Activated T-cell treated with anti-CD3 and anti-CD28 coated beads, Interleukin-2, amount 50 U/mL, for 72 hours (primary cell): ENCODE results near the gene RABGAP1L. TPM values are rescaled to one million over a fixed set of nuclear protein-coding genes. Genes with fewer than 3 reads are reported as not detected.
A peak's percentile ranks its signal among the peaks of the same experiment; 100 is the strongest.
"Not testable (repeated sequence)": the region's sequence is repeated elsewhere in the genome, so short reads cannot be mapped to it uniquely, and the experiment has no call there.

Experiments
- ATAC-seq, 2 donors: fragments of 150-1000 bp; cut with Tn5 transposase; replicated peaks in 1 of 2; 2 replicates each; pipeline ENCODE4 v1.10.0; 2021; ENCODE audit warnings: moderate library complexity in 2 of 2, mild to moderate bottlenecking in 1 of 2
- DNase-seq, 2 donors: peaks; one replicate each; pipeline ENCODE4 v3.0.0; 2021 to 2022; ENCODE audit warnings: mixed read lengths in 1 of 2
- H3K27ac Mint-ChIP-seq: one replicate; pipeline ENCODE4 v1.8.0; 2022; ENCODE audit warnings: mild to moderate bottlenecking, moderate library complexity, mixed read lengths
- H3K27me3 Mint-ChIP-seq: one replicate; pipeline ENCODE4 v1.8.0; 2022; ENCODE audit warnings: low read depth, mixed read lengths
- H3K36me3 Mint-ChIP-seq, 2 donors: one replicate each; pipeline ENCODE4 v1.8.0; 2022; ENCODE audit warnings: mixed read lengths in 2 of 2, mild to moderate bottlenecking in 1 of 2; ENCODE audit not compliant: insufficient read depth in 2 of 2
- H3K4me1 Mint-ChIP-seq: one replicate; pipeline ENCODE4 v1.8.0; 2022; ENCODE audit warnings: low read depth, mixed read lengths
- H3K4me3 Mint-ChIP-seq, 2 donors: one replicate each; pipeline ENCODE4 v1.8.0; 2022; ENCODE audit warnings: mild to moderate bottlenecking in 2 of 2, mixed read lengths in 2 of 2, moderate library complexity in 2 of 2
- H3K9me3 Mint-ChIP-seq, 2 donors: one replicate each; pipeline ENCODE4 v1.8.0; 2022; ENCODE audit warnings: mixed read lengths in 2 of 2
- total RNA-seq, 2 donors: library from RNA; stranded (reverse); gene quantifications; one replicate each; pipeline ENCODE4 v1.2.3, GENCODE V29; 2022

RABGAP1L gene
- total RNA-seq, 2 donors from 2014 or later, result 36.7 to 42.0 TPM

GRCh38 chr1:174314433-174314832 lies 155.1 kb downstream of the RABGAP1L start:
- H3K9me3 Mint-ChIP-seq, result peaks cover 15 to 35% of the 10 kb centered on the region in 2 donors
- H3K4me1 Mint-ChIP-seq, result no peaks in the 10 kb centered on the region
- no peak overlapping the region for H3K4me3 Mint-ChIP-seq
- DNase-seq (no peak), ATAC-seq (no peak)
- peaks cover 45 to 57% of the 10 kb centered on the region in 2 donors for H3K36me3 Mint-ChIP-seq
- no peaks in the 10 kb centered on the region for H3K27me3 Mint-ChIP-seq
- H3K27ac Mint-ChIP-seq, result peak overlapping the region; percentile 70

GRCh38 chr1:174315239-174315638 lies 155.9 kb downstream of the RABGAP1L start:
- Mint-ChIP-seq H3K36me3 (peaks cover 46 to 56% of the 10 kb centered on the region in 2 donors), H3K9me3 (peaks cover 15 to 37% of the 10 kb centered on the region in 2 donors), H3K4me1 (no peaks in the 10 kb centered on the region), H3K4me3 (no peak overlapping the region), H3K27ac (no peak overlapping the region), H3K27me3 (no peaks in the 10 kb centered on the region)
- no peak for DNase-seq
- no peak for ATAC-seq

DNA sequence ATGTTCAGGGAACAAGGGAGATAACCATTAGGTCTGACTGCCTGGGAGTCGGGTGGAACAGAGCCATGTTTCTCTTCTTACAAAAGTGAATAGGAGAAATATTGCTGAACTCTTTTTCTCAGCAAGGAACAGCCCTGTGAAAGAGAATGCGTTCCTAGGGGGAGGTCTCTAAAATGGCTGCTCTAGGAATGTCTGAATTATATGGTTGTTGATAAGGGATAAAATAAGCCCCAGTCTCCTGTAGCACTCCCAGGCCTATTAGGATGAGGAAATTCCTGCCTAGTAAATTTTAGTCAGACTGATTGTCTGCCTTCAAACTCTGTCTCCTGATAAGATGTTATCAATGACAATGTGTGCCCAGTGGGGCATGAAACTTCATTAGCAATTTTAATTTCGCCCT lies 161.6 kb downstream of the RABGAP1L start:
- not testable (repeated sequence) for H3K4me1 Mint-ChIP-seq, ATAC-seq, H3K27me3 Mint-ChIP-seq, H3K4me3 Mint-ChIP-seq, DNase-seq, H3K27ac Mint-ChIP-seq
- H3K9me3 Mint-ChIP-seq, result peaks cover 12 to 24% of the 10 kb centered on the region in 2 donors
- peaks cover 35 to 50% of the 10 kb centered on the region in 2 donors for H3K36me3 Mint-ChIP-seq

GRCh38 chr1:174322202-174322862 lies 163.0 kb downstream of the RABGAP1L start:
- no peak overlapping the region for H3K4me3 Mint-ChIP-seq
- no peaks in the 10 kb centered on the region for H3K27me3 Mint-ChIP-seq
- DNase-seq (no peak), ATAC-seq (no peak)
- no peak overlapping the region for H3K27ac Mint-ChIP-seq
- H3K9me3 Mint-ChIP-seq, result peaks cover 12 to 31% of the 10 kb centered on the region in 2 donors
- no peaks in the 10 kb centered on the region for H3K4me1 Mint-ChIP-seq
- peaks cover 38 to 53% of the 10 kb centered on the region in 2 donors for H3K36me3 Mint-ChIP-seq

- ATAC-seq, result no peak
- H3K27ac Mint-ChIP-seq, result peak overlapping the region; percentile 24
- no peak for DNase-seq
- H3K4me3 Mint-ChIP-seq, result no peak overlapping the region
- H3K36me3 Mint-ChIP-seq, result peaks cover 31 to 49% of the 10 kb centered on the region in 2 donors
- H3K9me3 Mint-ChIP-seq, result peaks cover 12 to 26% of the 10 kb centered on the region in 2 donors
- no peaks in the 10 kb centered on the region for H3K27me3 Mint-ChIP-seq
- H3K4me1 Mint-ChIP-seq, result no peaks in the 10 kb centered on the region
These were observed 165.2 kb downstream of the RABGAP1L start for GRCh38 chr1:174324493-174324892.

- H3K27me3 Mint-ChIP-seq, result no peaks in the 10 kb centered on the region
- H3K27ac Mint-ChIP-seq, result peak overlapping the region; percentile 24
- peaks cover 12 to 25% of the 10 kb centered on the region in 2 donors for H3K9me3 Mint-ChIP-seq
These were observed 165.6 kb downstream of the RABGAP1L start for GRCh38 chr1:174324939-174325338.

DNA sequence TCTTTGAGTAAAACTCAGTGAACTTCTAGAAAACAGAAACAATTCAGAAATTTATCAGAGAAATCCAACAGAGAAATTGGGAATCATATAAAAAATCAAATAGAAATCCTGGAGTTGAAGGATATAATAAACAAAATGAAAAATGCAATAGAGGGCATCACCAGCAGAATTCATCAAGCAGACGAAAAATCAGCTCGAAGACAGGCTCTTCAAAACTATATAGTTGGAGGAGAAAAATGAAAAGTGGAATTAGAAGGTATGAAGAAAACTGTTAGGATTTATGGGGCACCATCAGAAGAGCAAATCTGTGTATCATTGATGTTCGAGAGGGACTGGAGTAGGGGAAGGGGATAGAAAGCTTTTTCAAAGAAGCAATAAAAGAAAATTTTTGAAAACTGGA lies 167.0 kb downstream of the RABGAP1L start:
- Mint-ChIP-seq H3K4me3 (no peak overlapping the region), H3K27me3 (no peaks in the 10 kb centered on the region), H3K4me1 (no peaks in the 10 kb centered on the region), H3K27ac (no peak overlapping the region), H3K36me3 (peaks cover 20 to 36% of the 10 kb centered on the region in 2 donors), H3K9me3 (peaks cover 12 to 15% of the 10 kb centered on the region in 2 donors)
- ATAC-seq, result no peak
- DNase-seq, result no peak

More at GRCh38 chr1:174324939-174325338, 165.6 kb downstream of the RABGAP1L start:
- Mint-ChIP-seq H3K4me3 (no peak overlapping the region), H3K4me1 (no peaks in the 10 kb centered on the region), H3K36me3 (peaks cover 28 to 45% of the 10 kb centered on the region in 2 donors)
- no peak for ATAC-seq
- DNase-seq, result no peak

- ATAC-seq, result no peak
- Mint-ChIP-seq H3K4me1 (no peaks in the 10 kb centered on the region), H3K27ac (no peak overlapping the region), H3K27me3 (no peaks in the 10 kb centered on the region), H3K36me3 (no peaks in the 10 kb centered on the region), H3K4me3 (no peak overlapping the region), H3K9me3 (no peaks in the 10 kb centered on the region)
- DNase-seq, result no peak
These were observed 174.1 kb downstream of the RABGAP1L start for GRCh38 chr1:174333437-174333836.

- peak overlapping the region; percentile 26 for H3K27ac Mint-ChIP-seq
- H3K9me3 Mint-ChIP-seq, result peaks cover 0 to 6% of the 10 kb centered on the region in 2 donors
- H3K4me3 Mint-ChIP-seq, result no peak overlapping the region
- H3K27me3 Mint-ChIP-seq, result no peaks in the 10 kb centered on the region
- peaks cover 3% of the 10 kb centered on the region in 2 donors for H3K36me3 Mint-ChIP-seq
- DNase-seq (no peak), ATAC-seq (no peak)
- no peaks in the 10 kb centered on the region for H3K4me1 Mint-ChIP-seq
These were observed 177.8 kb downstream of the RABGAP1L start for GRCh38 chr1:174337000-174337681.

- not testable (repeated sequence) for H3K4me3 Mint-ChIP-seq, H3K27ac Mint-ChIP-seq, H3K36me3 Mint-ChIP-seq, H3K4me1 Mint-ChIP-seq, H3K27me3 Mint-ChIP-seq, DNase-seq, H3K9me3 Mint-ChIP-seq, ATAC-seq
These were observed 181.1 kb downstream of the RABGAP1L start for GRCh38 chr1:174340404-174340803.

- Mint-ChIP-seq H3K4me3 (no peak overlapping the region), H3K27ac (no peak overlapping the region), H3K27me3 (no peaks in the 10 kb centered on the region), H3K9me3 (peaks cover 6 to 10% of the 10 kb centered on the region in 2 donors), H3K36me3 (peaks cover 7% of the 10 kb centered on the region in 2 donors), H3K4me1 (no peaks in the 10 kb centered on the region)
- DNase-seq, result no peak
- ATAC-seq, result no peak
These were observed 184.8 kb downstream of the RABGAP1L start for GRCh38 chr1:174344162-174344561.

- Mint-ChIP-seq H3K36me3 (peaks cover 4 to 10% of the 10 kb centered on the region in 2 donors), H3K27me3 (no peaks in the 10 kb centered on the region), H3K27ac (no peak overlapping the region), H3K9me3 (peaks cover 2 to 5% of the 10 kb centered on the region in 2 donors), H3K4me1 (no peaks in the 10 kb centered on the region), H3K4me3 (no peak overlapping the region)
- ATAC-seq, result no peak
- DNase-seq, result no peak
These were observed 192.8 kb downstream of the RABGAP1L start for GRCh38 chr1:174352117-174352516.

DNA sequence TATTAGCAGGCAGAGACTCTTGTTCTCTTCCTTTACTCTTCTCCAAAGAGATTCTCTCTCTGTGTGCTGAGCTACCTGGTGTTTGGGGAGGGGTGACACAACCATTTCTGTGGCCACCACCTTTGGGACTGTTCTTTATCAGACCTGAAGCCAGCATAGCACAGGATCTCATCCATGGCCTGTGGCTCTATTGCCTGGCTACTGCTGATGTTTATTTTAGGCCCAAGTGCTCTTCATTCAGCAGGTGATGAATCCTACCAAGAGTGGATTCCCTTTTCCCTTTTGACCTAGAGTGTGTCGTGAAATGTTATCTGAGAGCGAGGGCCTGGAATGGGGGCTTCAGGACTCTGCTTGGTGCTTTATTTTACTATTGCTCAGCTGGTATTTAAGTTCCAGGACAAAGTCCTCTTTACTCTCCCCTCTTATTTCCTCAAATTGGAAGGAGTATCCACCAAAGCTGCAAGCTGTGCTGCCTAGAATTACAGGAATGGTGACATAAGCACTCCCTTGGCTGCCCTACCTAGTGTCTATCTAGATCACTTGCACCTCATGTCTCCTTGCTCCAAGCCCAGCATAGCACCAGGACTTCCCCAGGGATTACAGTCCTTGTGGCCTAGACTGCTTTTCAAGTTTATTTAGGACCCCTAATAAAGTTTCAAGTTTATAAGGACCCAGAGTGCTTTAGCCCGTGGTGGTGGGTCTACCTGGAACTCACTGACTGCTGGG lies 193.7 kb downstream of the RABGAP1L start:
- DNase-seq, result no peak
- no peak overlapping the region for H3K4me3 Mint-ChIP-seq
- H3K9me3 Mint-ChIP-seq, result peaks cover 0 to 3% of the 10 kb centered on the region in 2 donors
- H3K4me1 Mint-ChIP-seq, result no peaks in the 10 kb centered on the region
- H3K36me3 Mint-ChIP-seq, result peaks cover 3 to 10% of the 10 kb centered on the region in 2 donors
- no peaks in the 10 kb centered on the region for H3K27me3 Mint-ChIP-seq
- ATAC-seq, result no peak
- H3K27ac Mint-ChIP-seq, result no peak overlapping the region
